GM12878 (cell line): ENCODE measurements around the gene SETD1B. TPM values are rescaled to one million over a fixed set of nuclear protein-coding genes. Genes with fewer than 3 reads are reported as not detected.

Experiments
- BMI1 ChIP-seq: fragments of 450-650 bp; IDR thresholded peaks from 2 replicates; pipeline ENCODE4 v1.6.1; 2016; ENCODE audit warnings: mild to moderate bottlenecking, moderate library complexity, borderline replicate concordance
- CEBPB ChIP-seq, 2 experiments: fragments of 150-350 bp in 1 of 2; IDR thresholded peaks; 2 replicates each; pipeline ENCODE4 v1.6.1; 2012 to 2014; ENCODE audit warnings: low read depth in 2 of 2, low read length in 2 of 2, borderline replicate concordance in 1 of 2, inconsistent platforms in 1 of 2
- E2F4 ChIP-seq: IDR thresholded peaks from 2 replicates; pipeline ENCODE4 v1.6.1; 2012; ENCODE audit warnings: low read depth, low read length, improper control_type of control experiment
- ESRRA ChIP-seq: IDR thresholded peaks from 2 replicates; pipeline ENCODE4 v1.6.1; 2012; ENCODE audit warnings: mild to moderate bottlenecking, low read length, improper control_type of control experiment
- EZH2 ChIP-seq: IDR thresholded peaks from 2 replicates; pipeline ENCODE4 v1.6.1; 2012; ENCODE audit warnings: low read depth, mild to moderate bottlenecking, control low read depth, inconsistent platforms, low read length, borderline replicate concordance; ENCODE audit not compliant: control insufficient read depth
- IKZF1 ChIP-seq: fragments of 450-650 bp; conservative IDR thresholded peaks from 2 replicates; pipeline ENCODE4 v1.6.1; 2017; ENCODE audit warnings: antibody characterized with exemption, mild to moderate bottlenecking
- IKZF2 ChIP-seq, 2 experiments: fragments of 450-650 bp; IDR thresholded peaks; 2 replicates each; pipeline ENCODE4 v1.6.1; 2017; ENCODE audit warnings: mild to moderate bottlenecking in 2 of 2, moderate library complexity in 2 of 2
- IRF5 ChIP-seq: fragments of 450-650 bp; IDR thresholded peaks from 2 replicates; pipeline ENCODE4 v1.6.1; 2017; ENCODE audit warnings: borderline replicate concordance
- JUNB ChIP-seq: IDR thresholded peaks from 2 replicates; pipeline ENCODE4 v1.6.1; 2016; ENCODE audit warnings: antibody characterized with exemption, mild to moderate bottlenecking
- LARP7 ChIP-seq: fragments of 450-650 bp; IDR thresholded peaks from 2 replicates; pipeline ENCODE4 v1.6.1; 2017; ENCODE audit warnings: mild to moderate bottlenecking
- MXI1 ChIP-seq: fragments of 150-350 bp; IDR thresholded peaks from 2 replicates; pipeline ENCODE4 v1.6.1; 2011; ENCODE audit warnings: low read depth, mild to moderate bottlenecking, inconsistent platforms, low read length, improper control_type of control experiment
- POLR2AphosphoS5 ChIP-seq: IDR thresholded peaks from 2 replicates; pipeline ENCODE4 v1.6.1; 2011; ENCODE audit warnings: mild to moderate bottlenecking, low read length, inconsistent platforms
- POU2F2 ChIP-seq: IDR thresholded peaks from 3 replicates; pipeline ENCODE4 v1.6.1; 2011; ENCODE audit warnings: low read depth, mild to moderate bottlenecking, low read length, borderline replicate concordance
- SIN3A ChIP-seq: IDR thresholded peaks from 2 replicates; pipeline ENCODE4 v1.6.1; 2012; ENCODE audit warnings: low read depth, low read length, improper control_type of control experiment
- SMAD5 ChIP-seq: IDR thresholded peaks from 2 replicates; pipeline ENCODE4 v1.6.1; 2016; ENCODE audit warnings: antibody characterized with exemption, low read depth
- SP1 ChIP-seq: IDR thresholded peaks from one replicate; pipeline ENCODE4 v1.6.1; 2011; ENCODE audit warnings: low read depth, low read length
- SREBF2 ChIP-seq: IDR thresholded peaks from 2 replicates; pipeline ENCODE4 v1.6.1; 2012; ENCODE audit warnings: mild to moderate bottlenecking, low read length
- ZBTB4 ChIP-seq: fragments of 450-650 bp; formaldehyde crosslinking; IDR thresholded peaks from 2 replicates; pipeline ENCODE4 v1.4.0; 2022; ENCODE audit warnings: mild to moderate bottlenecking, moderate library complexity
- polyA plus RNA-seq, 11 experiments: library from polyadenylated mRNA; depleted of rRNA in 4 of 11; unstranded in 6 of 11; stranded (reverse) in 5 of 11; fragments of >200 nt; fragmentation: Nextera tagmentation in 4 of 11; fragmentation: Illumina TruSeq in 1 of 11; extraction: Ambion mirVana in 4 of 11; extraction: Trizol in 1 of 11; gene quantifications; 1 replicate in 1 of 11; 2 replicates in 10 of 11; pipeline versions ENCODE4 v1.2.1 to v1.2.3, GENCODE V29; 2011 to 2016; ENCODE audit warnings: inconsistent platforms in 2 of 11, missing spikeins in 2 of 11, low read depth in 1 of 11
- total RNA-seq, 4 experiments: library from RNA; depleted of rRNA in 3 of 4; stranded (reverse); fragments of >200 nt in 3 of 4; fragmentation: Illumina TruSeq in 1 of 4; extraction: Trizol in 1 of 4; gene quantifications; 2 replicates each; pipeline versions ENCODE4 v1.2.1 to v1.2.3, GENCODE V29; 2013 to 2021
- TF ChIP-seq, protein P1 (sequence below): fragments of 450-650 bp; IDR thresholded peaks from 2 replicates; pipeline ENCODE4 v1.6.1; 2017; ENCODE audit warnings: mild to moderate bottlenecking
- TF ChIP-seq, protein P2 (sequence below), 3 experiments: IDR thresholded peaks in 2 of 3; conservative IDR thresholded peaks in 1 of 3; 2 replicates each; pipeline ENCODE4 v1.5.1; 2011; ENCODE audit warnings: low read depth in 3 of 3, low read length in 3 of 3, mild to moderate bottlenecking in 3 of 3, control low read depth in 2 of 3, moderate library complexity in 2 of 3, inconsistent platforms in 1 of 3, mixed read lengths in 1 of 3; ENCODE audit not compliant: control insufficient read depth in 2 of 3, insufficient read depth in 1 of 3; ENCODE audit errors: extremely low read depth in 1 of 3

SETD1B gene
- total and polyA plus RNA-seq, 10 of the 15 experiments (the other 5 are each of a cell fraction or from before 2014, with no cell fraction given): 0.50 to 17.3 (median 1.6) TPM

DNA sequence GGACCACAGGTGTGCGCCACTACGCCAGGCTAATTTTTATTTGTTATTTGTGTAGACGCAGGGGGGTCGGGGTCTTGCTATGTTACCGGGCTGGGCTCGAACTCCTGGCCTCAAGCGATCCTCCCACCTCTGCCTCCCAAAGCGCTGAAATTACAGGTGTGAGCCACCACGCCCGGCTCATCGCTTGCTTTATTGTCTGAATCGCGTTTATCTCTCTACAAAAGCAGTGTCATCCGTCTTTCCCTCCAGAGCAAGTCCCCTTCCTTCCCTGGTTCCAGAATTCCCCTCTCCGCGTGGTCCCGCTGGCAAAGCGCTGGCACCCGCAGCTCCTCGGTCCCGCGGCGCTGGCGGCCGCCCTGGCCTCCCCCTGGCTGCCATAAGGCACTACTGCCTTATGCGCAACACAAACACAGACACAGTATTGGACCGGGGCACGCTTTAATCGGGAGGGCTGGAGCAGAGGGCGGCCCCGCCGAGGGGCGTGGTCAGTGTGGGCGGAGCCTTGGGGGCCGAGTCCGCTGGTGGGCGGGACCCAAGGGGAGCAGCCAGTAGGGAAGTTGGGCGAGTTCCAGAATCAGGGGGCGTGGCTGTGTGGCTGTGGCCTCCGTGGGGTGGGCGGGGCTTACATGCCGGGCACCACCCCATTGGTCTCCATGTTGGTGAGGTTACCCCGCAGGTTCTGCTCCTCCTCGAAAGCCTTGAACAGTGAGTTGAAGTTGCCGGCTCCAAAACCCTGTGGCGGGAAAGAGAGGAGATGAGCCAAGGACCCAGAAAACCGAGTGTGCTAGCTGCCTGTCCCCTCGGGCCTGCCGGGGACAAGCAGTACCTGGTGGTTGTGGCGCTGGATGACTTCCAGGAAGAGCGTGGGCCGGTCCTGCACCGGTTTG lies 35.5 kb downstream of the SETD1B start (continued):
- TF ChIP-seq, protein P1, sequence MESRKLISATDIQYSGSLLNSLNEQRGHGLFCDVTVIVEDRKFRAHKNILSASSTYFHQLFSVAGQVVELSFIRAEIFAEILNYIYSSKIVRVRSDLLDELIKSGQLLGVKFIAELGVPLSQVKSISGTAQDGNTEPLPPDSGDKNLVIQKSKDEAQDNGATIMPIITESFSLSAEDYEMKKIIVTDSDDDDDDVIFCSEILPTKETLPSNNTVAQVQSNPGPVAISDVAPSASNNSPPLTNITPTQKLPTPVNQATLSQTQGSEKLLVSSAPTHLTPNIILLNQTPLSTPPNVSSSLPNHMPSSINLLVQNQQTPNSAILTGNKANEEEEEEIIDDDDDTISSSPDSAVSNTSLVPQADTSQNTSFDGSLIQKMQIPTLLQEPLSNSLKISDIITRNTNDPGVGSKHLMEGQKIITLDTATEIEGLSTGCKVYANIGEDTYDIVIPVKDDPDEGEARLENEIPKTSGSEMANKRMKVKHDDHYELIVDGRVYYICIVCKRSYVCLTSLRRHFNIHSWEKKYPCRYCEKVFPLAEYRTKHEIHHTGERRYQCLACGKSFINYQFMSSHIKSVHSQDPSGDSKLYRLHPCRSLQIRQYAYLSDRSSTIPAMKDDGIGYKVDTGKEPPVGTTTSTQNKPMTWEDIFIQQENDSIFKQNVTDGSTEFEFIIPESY: no peak
- TF ChIP-seq SP1 (peak; percentile 65), LARP7 (0 out of 2 replicates have a peak, but pooled peaks have one; percentile 25), SIN3A (0 out of 2 replicates have a peak, but pooled peaks have one; percentile 38), E2F4 (0 out of 2 replicates have a peak, but pooled peaks have one; percentile 21), ZBTB4 (CRISPR knock-in tag) (no peak), MXI1 (no peak; the same call in 1 of the 2 replicates), IRF5 (no peak), POU2F2 (0 out of 3 replicates have a peak, but pooled peaks have one; percentile 29), SREBF2 (no peak), EZH2 (no peak), IKZF2 (IDR thresholded peaks at IDR 0.05) (peak in 1 of 2 experiments; percentile 36; a peak in 1 of 4 replicates), SMAD5 (no peak), CEBPB (IDR thresholded peaks at IDR 0.05; ENCODE audit: borderline replicate concordance in 1 of 2, low read depth in 2 of 2, low read length in 2 of 2) (no peak), JUNB (no peak), POLR2AphosphoS5 (no peak), IKZF1 (peak; percentile 37; the same call in 1 of the 2 replicates), ESRRA (no peak), BMI1 (no peak)
- TF ChIP-seq, protein P2, sequence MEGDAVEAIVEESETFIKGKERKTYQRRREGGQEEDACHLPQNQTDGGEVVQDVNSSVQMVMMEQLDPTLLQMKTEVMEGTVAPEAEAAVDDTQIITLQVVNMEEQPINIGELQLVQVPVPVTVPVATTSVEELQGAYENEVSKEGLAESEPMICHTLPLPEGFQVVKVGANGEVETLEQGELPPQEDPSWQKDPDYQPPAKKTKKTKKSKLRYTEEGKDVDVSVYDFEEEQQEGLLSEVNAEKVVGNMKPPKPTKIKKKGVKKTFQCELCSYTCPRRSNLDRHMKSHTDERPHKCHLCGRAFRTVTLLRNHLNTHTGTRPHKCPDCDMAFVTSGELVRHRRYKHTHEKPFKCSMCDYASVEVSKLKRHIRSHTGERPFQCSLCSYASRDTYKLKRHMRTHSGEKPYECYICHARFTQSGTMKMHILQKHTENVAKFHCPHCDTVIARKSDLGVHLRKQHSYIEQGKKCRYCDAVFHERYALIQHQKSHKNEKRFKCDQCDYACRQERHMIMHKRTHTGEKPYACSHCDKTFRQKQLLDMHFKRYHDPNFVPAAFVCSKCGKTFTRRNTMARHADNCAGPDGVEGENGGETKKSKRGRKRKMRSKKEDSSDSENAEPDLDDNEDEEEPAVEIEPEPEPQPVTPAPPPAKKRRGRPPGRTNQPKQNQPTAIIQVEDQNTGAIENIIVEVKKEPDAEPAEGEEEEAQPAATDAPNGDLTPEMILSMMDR (IDR thresholded peaks at IDR 0.05 in 2 of 3, conservative IDR thresholded peaks at IDR 0.05 in 1 of 3; ENCODE audit: control insufficient read depth in 2 of 3, extremely low read depth in 1 of 3, insufficient read depth in 1 of 3, low read depth in 3 of 3, low read length in 3 of 3): peak in 1 of 3 experiments; percentile 20; a peak in 1 of 6 replicates
